VCaP (cell line): ENCODE data around the gene GPD1.
A peak's percentile ranks its signal among the peaks of the same experiment; 100 is the strongest.

Experiments
- H3K27ac ChIP-seq: fragments of 450-650 bp; 2 replicates; pipeline ENCODE4 v1.5.1; 2017
- TF ChIP-seq, protein P1 (sequence below): fragments of 450-650 bp; conservative IDR thresholded peaks from 2 replicates; pipeline ENCODE4 v1.5.1; 2017; ENCODE audit warnings: mild to moderate bottlenecking, moderate library complexity

Gene GPD1

DNA sequence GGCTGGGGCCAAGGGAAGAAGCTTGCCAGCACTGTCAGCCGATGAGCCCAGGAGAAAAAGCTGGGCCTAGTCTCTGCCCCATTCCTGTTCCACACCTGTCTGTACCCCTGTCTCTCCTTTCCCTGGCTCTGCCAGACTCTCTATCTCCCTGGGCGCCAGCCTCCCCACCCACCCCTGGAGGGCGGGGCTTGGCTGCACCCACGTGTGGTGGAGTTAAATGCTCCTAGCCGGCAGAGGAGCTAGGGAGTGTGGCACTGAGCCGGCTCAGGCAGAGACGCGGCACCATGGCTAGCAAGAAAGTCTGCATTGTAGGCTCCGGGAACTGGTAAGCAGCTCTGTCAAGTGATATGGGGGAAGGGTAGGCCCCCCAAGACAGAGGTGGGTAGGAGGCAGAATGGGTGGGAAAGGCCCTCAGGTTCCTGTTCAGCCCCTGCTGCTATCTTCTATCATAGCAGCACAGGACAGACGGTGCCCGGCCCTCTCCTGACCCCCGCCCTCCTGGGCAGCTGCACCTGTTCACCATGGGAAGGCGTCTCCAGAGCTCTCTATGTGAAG is at the start of gene GPD1:
Gene GPD1, plus strand, starts transcription at position 242 of the 555 bp plus-strand sequence. Its CDS starts 43 bp downstream, at position 285.
- TF ChIP-seq, protein P1, sequence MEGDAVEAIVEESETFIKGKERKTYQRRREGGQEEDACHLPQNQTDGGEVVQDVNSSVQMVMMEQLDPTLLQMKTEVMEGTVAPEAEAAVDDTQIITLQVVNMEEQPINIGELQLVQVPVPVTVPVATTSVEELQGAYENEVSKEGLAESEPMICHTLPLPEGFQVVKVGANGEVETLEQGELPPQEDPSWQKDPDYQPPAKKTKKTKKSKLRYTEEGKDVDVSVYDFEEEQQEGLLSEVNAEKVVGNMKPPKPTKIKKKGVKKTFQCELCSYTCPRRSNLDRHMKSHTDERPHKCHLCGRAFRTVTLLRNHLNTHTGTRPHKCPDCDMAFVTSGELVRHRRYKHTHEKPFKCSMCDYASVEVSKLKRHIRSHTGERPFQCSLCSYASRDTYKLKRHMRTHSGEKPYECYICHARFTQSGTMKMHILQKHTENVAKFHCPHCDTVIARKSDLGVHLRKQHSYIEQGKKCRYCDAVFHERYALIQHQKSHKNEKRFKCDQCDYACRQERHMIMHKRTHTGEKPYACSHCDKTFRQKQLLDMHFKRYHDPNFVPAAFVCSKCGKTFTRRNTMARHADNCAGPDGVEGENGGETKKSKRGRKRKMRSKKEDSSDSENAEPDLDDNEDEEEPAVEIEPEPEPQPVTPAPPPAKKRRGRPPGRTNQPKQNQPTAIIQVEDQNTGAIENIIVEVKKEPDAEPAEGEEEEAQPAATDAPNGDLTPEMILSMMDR, result 0 out of 2 replicates have a peak, but pooled peaks have one; percentile 3
- peak within 1 kb of the TSS; percentile 43 for H3K27ac ChIP-seq

DNA sequence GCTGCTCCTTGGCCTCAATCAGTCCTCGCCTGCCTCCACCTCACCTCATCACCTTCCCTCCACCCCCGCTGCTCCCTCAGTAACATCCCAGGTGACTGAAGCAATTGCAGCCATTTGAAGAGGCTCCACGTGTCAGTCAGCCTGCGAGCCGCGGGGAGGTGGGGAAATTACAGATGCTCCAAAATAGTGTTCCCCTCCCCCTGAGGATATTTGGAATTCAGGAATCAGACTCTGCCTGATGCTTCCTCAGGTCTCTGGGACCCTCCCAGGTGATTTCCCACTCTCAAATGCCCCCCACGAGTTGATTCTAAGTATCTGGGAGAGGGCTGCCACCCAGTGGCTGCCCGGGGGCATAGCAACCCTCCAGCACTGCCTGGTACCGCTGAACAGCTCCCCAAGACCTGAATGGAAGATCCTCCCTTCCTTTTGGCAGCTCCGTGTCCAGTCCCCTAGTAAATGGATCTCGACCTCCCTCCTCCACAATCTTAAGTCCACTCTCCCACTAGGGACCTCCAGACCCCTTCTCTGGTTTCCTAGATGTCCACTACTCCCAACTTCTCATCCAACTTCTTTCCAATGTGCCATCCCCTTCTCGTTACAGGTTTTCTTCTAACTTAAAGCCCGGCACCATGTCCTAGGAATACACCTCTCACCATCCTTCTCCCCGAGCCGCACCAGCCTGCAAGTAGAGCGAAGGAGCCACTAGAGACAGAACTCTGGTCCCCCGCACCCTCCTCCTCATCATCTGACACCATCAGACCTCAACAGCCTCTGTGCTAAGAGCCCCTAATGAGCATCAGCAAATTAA is 47.8 kb upstream of the GPD1 start:
- TF ChIP-seq, protein P1, result peak; percentile 98
- peak overlapping the region; percentile 87 for H3K27ac ChIP-seq

DNA sequence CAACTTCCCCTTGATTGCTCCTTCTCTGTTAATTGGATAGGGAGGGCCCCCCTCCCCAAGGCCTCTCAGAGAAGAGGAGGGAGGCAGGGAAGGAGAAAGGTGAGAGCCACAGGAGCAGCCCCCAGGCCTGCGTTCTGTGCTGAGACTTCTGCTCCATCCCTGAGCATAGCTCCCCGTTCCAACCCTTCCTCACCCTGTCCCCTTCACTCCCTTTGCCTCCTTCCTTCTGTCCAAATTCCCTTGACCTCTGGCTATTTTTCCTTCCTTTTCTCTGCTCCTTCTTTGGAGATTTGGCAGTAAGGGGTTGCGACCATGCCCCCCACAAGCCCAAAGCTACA is 47.2 kb upstream of the GPD1 start:
- TF ChIP-seq, protein P1, result no peak

DNA sequence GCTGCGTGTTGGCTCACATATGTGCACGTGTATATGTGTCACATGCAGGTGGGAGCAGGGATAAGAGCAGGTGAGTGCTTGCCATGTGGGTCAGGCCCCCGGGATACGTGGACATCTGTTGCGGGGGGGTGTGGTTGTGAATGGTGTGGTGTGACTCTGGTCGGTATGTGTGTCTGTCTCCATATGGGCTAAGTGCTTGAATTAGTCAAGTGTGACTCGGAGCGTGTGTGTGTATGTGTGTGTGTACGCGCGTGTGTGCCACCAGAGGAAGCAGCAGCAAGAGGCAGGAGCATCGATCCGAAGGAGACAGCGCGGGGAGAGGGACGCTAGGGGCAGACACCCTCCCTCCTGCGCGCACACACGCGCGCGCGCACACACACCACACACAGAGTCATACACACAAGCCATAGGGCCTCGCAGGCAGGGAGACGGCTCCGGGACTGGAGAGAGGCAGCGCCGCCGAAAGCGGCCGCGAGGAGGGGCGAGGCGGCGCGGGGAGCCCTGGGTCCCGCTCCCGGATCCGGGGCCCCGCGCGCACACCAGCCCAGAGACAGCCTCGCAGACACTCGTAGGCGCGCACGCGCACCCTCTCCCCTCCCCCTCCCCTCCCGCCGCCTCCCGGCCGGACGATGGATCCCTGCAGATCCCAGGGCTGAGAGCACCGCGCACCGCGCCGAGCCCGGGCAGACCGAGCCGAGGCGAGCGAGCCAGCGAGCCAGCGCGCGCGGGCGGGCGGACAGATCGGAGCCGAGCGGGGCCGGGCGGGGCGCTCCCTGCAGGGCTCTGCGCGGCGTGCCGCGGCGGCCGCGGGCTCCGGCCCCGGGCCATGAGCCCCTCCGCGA is 46.6 kb upstream of the GPD1 start, which contains the start of gene ASIC1:
Gene ASIC1, plus strand, starts transcription at position 597 of the 842 bp plus-strand sequence. CDS start 1,171 bp downstream, outside the sequence.
- peak within 1 kb of the TSS; percentile 87 for H3K27ac ChIP-seq
- TF ChIP-seq, protein P1, result no peak; the same call in 1 of the 2 replicates

More for the DNA sequence above, 47.2 kb upstream of the GPD1 start:
- peak overlapping the region; percentile 87 for H3K27ac ChIP-seq

DNA sequence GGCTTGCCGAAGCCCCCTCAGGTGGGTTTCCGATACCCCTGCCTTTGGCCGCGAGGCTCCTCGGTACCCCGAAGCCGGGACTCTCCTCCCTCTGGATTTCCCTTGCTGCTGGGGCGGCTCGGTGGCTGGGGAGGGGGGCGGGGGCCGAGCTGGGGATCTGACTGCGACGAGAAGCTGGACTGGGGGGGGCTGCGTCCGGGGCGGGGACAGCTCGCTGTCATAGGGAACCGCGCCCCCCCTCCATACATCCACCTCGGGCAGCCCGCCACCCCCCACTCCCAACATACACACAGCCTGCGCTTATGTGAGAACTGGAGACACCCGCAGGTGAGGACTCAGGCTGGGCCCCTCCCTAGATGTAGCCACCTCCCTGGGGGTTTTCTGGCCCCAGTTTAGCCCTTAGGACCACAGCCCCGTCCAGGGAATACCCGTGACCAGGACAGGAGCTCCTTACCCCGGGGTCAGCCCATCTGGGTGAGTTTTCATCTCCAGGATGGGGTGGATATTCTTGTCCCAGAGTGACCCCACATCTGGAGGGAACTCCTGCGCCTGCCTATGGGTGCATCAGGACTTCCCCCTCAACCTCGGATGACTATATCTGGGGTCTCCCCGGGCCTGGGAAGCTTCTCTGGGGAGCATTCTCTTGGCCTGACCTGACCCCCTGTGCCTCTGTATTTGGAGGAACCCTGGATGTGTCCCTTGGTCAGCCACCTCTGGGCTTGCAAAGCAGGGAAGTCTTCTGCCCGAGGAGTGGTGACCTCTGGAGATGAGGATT is 45.7 kb upstream of the GPD1 start:
- TF ChIP-seq, protein P1, result no peak
- H3K27ac ChIP-seq, result peak overlapping the region; percentile 87

DNA sequence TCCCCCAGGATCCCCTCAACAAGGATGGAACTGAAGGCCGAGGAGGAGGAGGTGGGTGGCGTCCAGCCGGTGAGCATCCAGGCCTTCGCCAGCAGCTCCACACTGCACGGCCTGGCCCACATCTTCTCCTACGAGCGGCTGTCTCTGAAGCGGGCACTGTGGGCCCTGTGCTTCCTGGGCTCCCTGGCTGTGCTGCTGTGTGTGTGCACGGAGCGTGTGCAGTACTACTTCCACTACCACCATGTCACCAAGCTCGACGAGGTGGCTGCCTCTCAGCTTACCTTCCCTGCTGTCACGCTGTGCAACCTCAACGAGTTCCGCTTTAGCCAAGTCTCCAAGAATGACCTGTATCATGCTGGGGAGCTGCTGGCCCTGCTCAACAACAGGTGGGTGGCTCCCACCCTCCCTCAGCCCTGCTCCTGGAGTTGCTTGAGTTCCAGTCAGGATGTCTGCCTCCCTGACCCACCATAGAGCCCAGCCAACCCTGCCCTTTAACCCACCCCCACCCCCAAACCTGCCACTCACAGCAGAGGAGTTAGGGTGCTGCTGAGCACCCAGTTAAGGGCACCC is 45.0 kb upstream of the GPD1 start:
- no peak overlapping the region for H3K27ac ChIP-seq
- TF ChIP-seq, protein P1, result no peak
